Lower leg skin (tissue), 4 donors: ENCODE measurements around the gene NRXN3. TPM values are rescaled to one million over a fixed set of nuclear protein-coding genes. Genes with fewer than 3 reads are reported as not detected.

ENCODE experiments used
- DNase-seq, 2 donors: peaks; one replicate each; pipeline ENCODE4 v3.0.0-alpha.2; 2019; ENCODE audit warnings: low spot score in 2 of 2
- H3K4me3 ChIP-seq: fragments of 200-600 bp; sonication (generic); 2 replicates; pipeline ENCODE4 v1.5.1; 2017; ENCODE audit warnings: mild to moderate bottlenecking, low read depth; ENCODE audit not compliant: poor library complexity, severe bottlenecking
- CTCF ChIP-seq, 3 donors: fragments of 450-650 bp; IDR thresholded peaks; one replicate each; pipeline ENCODE4 v1.5.1; 2016; ENCODE audit warnings: antibody characterized with exemption in 3 of 3, mild to moderate bottlenecking in 3 of 3, moderate library complexity in 2 of 3
- POLR2A ChIP-seq, 2 donors: fragments of 450-650 bp; IDR thresholded peaks; one replicate each; pipeline ENCODE4 v1.6.1; 2016 to 2017; ENCODE audit warnings: antibody characterized with exemption in 2 of 2, mild to moderate bottlenecking in 1 of 2, moderate library complexity in 1 of 2
- WGBS, 2 donors: methylation state at CpG; one replicate each; pipeline ENCODE4 v1.1.5; 2018; 5-methylcytosine and 5-hydroxymethylcytosine counted together
- intact Hi-C: fragments of 100-400 bp; cut with DNase I; formaldehyde crosslinking; loops from one replicate; pipeline ENCODE4 v1.15.0; 2023; ENCODE audit warnings: low total_unique reads
- total RNA-seq, 4 donors: library from RNA; depleted of rRNA; stranded (reverse); fragments of >200 nt; gene quantifications; one replicate each; pipeline ENCODE4 v1.1.0, GENCODE V29; 2016

Gene NRXN3
- total RNA-seq, 4 donors from 2014 or later: 0.61 to 2.4 (median 1.7) TPM

GRCh38 chr14:79742142-79742541, 1572.0 kb downstream of the NRXN3 start:
- intact Hi-C loops: no loop called here
- H3K4me3 ChIP-seq: no peak overlapping the region
- DNase-seq: no peak
- TF ChIP-seq POLR2A (IDR thresholded peaks at IDR 0.05) (no peak), CTCF (IDR thresholded peaks at IDR 0.05) (no peak)
- 41 to 67% methylated on average over 1 of the region's 1 CpG for WGBS, 2 donors

- no peak for DNase-seq
- H3K4me3 ChIP-seq: no peak overlapping the region
- 75 to 77% methylated on average over 2 of the region's 2 CpGs for WGBS, 2 donors
- intact Hi-C loops: no loop called here
- TF ChIP-seq CTCF (IDR thresholded peaks at IDR 0.05) (no peak), POLR2A (IDR thresholded peaks at IDR 0.05) (no peak)
Measured at GRCh38 chr14:79745046-79745445, 1574.9 kb downstream of the NRXN3 start.

GRCh38 chr14:79749065-79749464, 1578.9 kb downstream of the NRXN3 start:
- H3K4me3 ChIP-seq: no peak overlapping the region
- WGBS, 2 donors: 64 to 83% methylated on average over 2 of the region's 2 CpGs
- TF ChIP-seq CTCF (IDR thresholded peaks at IDR 0.05) (no peak), POLR2A (IDR thresholded peaks at IDR 0.05) (no peak)
- DNase-seq: no peak
- intact Hi-C loops: no loop called here

- DNase-seq: no peak
- intact Hi-C loops: no loop called here
- H3K4me3 ChIP-seq: no peak overlapping the region
- TF ChIP-seq CTCF (IDR thresholded peaks at IDR 0.05) (no peak), POLR2A (IDR thresholded peaks at IDR 0.05) (no peak)
Measured at GRCh38 chr14:79758985-79759384, 1588.8 kb downstream of the NRXN3 start.

- no peak overlapping the region for H3K4me3 ChIP-seq
- intact Hi-C loops: no loop called here
- TF ChIP-seq POLR2A (IDR thresholded peaks at IDR 0.05) (no peak), CTCF (IDR thresholded peaks at IDR 0.05) (no peak)
- whole genome bisulfite sequencing, 2 donors: 73 to 81% methylated on average over 3 of the region's 3 CpGs
- DNase-seq: no peak
Measured at GRCh38 chr14:79764323-79764722, 1594.2 kb downstream of the NRXN3 start.

- no peak for DNase-seq
- WGBS, 2 donors: 60 to 76% methylated on average over 2 of the region's 2 CpGs
- H3K4me3 ChIP-seq: no peak overlapping the region
- intact Hi-C loops: no loop called here
- TF ChIP-seq CTCF (IDR thresholded peaks at IDR 0.05) (no peak), POLR2A (IDR thresholded peaks at IDR 0.05) (no peak)
Measured at GRCh38 chr14:79766511-79766910, 1596.3 kb downstream of the NRXN3 start.
